ENCODE results near the gene AUTS2. TPM values are rescaled to one million over a fixed set of nuclear protein-coding genes. Genes with fewer than 3 reads are reported as not detected.

Gene AUTS2
- total and polyA plus RNA-seq, 4 donors = 4.9 to 24.4 (median 7.0) TPM

GRCh38 chr7:70523989-70524351, 925.7 kb downstream of the AUTS2 start:
- Histone ChIP-seq H3K27me3 (ENCODE audit: control insufficient read depth in 4 of 4, insufficient read depth in 4 of 4, low read length in 3 of 4) (no peaks in the 10 kb centered on the region), H3K4me3 (ENCODE audit: low read depth in 1 of 3, low read length in 3 of 3) (no peak overlapping the region), H3K4me1 (ENCODE audit: control insufficient read depth in 4 of 4, insufficient read depth in 4 of 4, low read length in 3 of 4) (peaks cover 0 to 12% (median 9%) of the 10 kb centered on the region in 4 donors), H3K9ac (ENCODE audit: low read depth in 1 of 2, low read length in 2 of 2) (no peak overlapping the region), H3K27ac (ENCODE audit: low read depth in 1 of 2, low read length in 2 of 2) (no peak overlapping the region), H3K36me3 (ENCODE audit: control insufficient read depth in 4 of 4, insufficient read depth in 3 of 4, low read depth in 1 of 4, low read length in 3 of 4) (no peaks in the 10 kb centered on the region), H3K9me3 (ENCODE audit: control insufficient read depth in 4 of 4, low read length in 3 of 4) (no peaks in the 10 kb centered on the region)
- DNase-seq (ENCODE audit: low spot score) = no peak
- 90% methylated on average over 2 of the region's 2 CpGs for WGBS
- TF ChIP-seq CTCF (IDR thresholded peaks at IDR 0.05; ENCODE audit: low read depth, low read length, missing input control) = no peak
- no peak for TF ChIP-seq EGR1 (IDR thresholded peaks at IDR 0.05; ENCODE audit: low read depth in 2 of 2)
- no peak for TF ChIP-seq TAF1 (conservative IDR thresholded peaks at IDR 0.05)
- TF ChIP-seq RXRA (IDR thresholded peaks at IDR 0.05) = no peak
- no peak for TF ChIP-seq HNF4G (IDR thresholded peaks at IDR 0.05)
- TF ChIP-seq FOXA2 (IDR thresholded peaks at IDR 0.05) = no peak
- TF ChIP-seq GABPA (IDR thresholded peaks at IDR 0.05 in 1 of 2, conservative IDR thresholded peaks at IDR 0.05 in 1 of 2) = no peak
- no peak for TF ChIP-seq REST (IDR thresholded peaks at IDR 0.05)
- no peak for TF ChIP-seq SP1 (IDR thresholded peaks at IDR 0.05)
- TF ChIP-seq YY1 (IDR thresholded peaks at IDR 0.05) = no peak
- TF ChIP-seq RAD21 (IDR thresholded peaks at IDR 0.05) = no peak
- no peak for TF ChIP-seq NR2F2 (IDR thresholded peaks at IDR 0.05)
- TF ChIP-seq JUND (IDR thresholded peaks at IDR 0.05) = no peak
- TF ChIP-seq MAX (IDR thresholded peaks at IDR 0.05) = no peak
- TF ChIP-seq ZBTB33 (IDR thresholded peaks at IDR 0.05) = no peak
- TF ChIP-seq, protein P1, sequence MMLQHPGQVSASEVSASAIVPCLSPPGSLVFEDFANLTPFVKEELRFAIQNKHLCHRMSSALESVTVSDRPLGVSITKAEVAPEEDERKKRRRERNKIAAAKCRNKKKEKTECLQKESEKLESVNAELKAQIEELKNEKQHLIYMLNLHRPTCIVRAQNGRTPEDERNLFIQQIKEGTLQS (IDR thresholded peaks at IDR 0.05) = no peak
- no peak for TF ChIP-seq HNF4A (conservative IDR thresholded peaks at IDR 0.05)

GRCh38 chr7:70525991-70526390, 927.7 kb downstream of the AUTS2 start:
- H3K9ac ChIP-seq (ENCODE audit: low read depth in 1 of 2, low read length in 2 of 2) = no peak overlapping the region
- H3K27ac ChIP-seq (ENCODE audit: low read depth in 1 of 2, low read length in 2 of 2) = no peak overlapping the region
- TF ChIP-seq SP1 (IDR thresholded peaks at IDR 0.05) = no peak

More at GRCh38 chr7:70525991-70526390, 927.7 kb downstream of the AUTS2 start:
- H3K36me3 ChIP-seq (ENCODE audit: control insufficient read depth in 4 of 4, insufficient read depth in 3 of 4, low read depth in 1 of 4, low read length in 3 of 4) = no peaks in the 10 kb centered on the region
- H3K4me3 ChIP-seq (ENCODE audit: low read depth in 1 of 3, low read length in 3 of 3) = no peak overlapping the region
- H3K4me1 ChIP-seq (ENCODE audit: control insufficient read depth in 4 of 4, insufficient read depth in 4 of 4, low read length in 3 of 4) = peaks cover 1 to 4% (median 3%) of the 10 kb centered on the region in 4 donors
- no peak for DNase-seq (ENCODE audit: low spot score)
- H3K9me3 ChIP-seq (ENCODE audit: control insufficient read depth in 4 of 4, low read length in 3 of 4) = no peaks in the 10 kb centered on the region
- no peaks in the 10 kb centered on the region for H3K27me3 ChIP-seq (ENCODE audit: control insufficient read depth in 4 of 4, insufficient read depth in 4 of 4, low read length in 3 of 4)
- 88% methylated on average over 5 of the region's 5 CpGs for WGBS
